Left ventricle myocardium inferior (tissue), 1 donor: ENCODE measurements around the gene HES7. TPM values are rescaled to one million over a fixed set of nuclear protein-coding genes. Genes with fewer than 3 reads are reported as not detected.

Experiments
- DNase-seq: peaks from one replicate; pipeline ENCODE4 v3.0.0-alpha.2; 2020
- H3K27ac ChIP-seq: fragments of 200-600 bp; replicated peaks from 2 replicates; pipeline ENCODE4 v1.8.0; 2021
- H3K27me3 ChIP-seq: fragments of 200-600 bp; 2 replicates; pipeline ENCODE4 v1.8.0; 2021; ENCODE audit warnings: low read depth
- H3K36me3 ChIP-seq: fragments of 200-600 bp; 2 replicates; pipeline ENCODE4 v1.8.0; 2021
- H3K4me1 ChIP-seq: fragments of 200-600 bp; 2 replicates; pipeline ENCODE4 v1.8.0; 2021
- H3K4me3 ChIP-seq: fragments of 200-600 bp; 2 replicates; pipeline ENCODE4 v1.8.0; 2021; ENCODE audit warnings: mild to moderate bottlenecking, moderate library complexity
- H3K9me3 ChIP-seq: fragments of 200-600 bp; replicated peaks from 2 replicates; pipeline ENCODE4 v1.8.0; 2021
- intact Hi-C: fragments of 100-400 bp; cut with micrococcal nuclease; formaldehyde crosslinking; loops from one replicate; pipeline ENCODE4 v1.11.0; 2022
- total RNA-seq: library from RNA; stranded (reverse); fragmentation: NEBNext Ultra II Directional; extraction: Animal tissue kit (Norgen Biotek cat#: 25700); gene quantifications from one replicate; pipeline ENCODE4 v1.2.1, GENCODE V29; 2021
- TF ChIP-seq, protein P1 (sequence below): fragments of 200-600 bp; IDR thresholded peaks from 2 replicates; pipeline ENCODE4 v1.8.0; 2021; ENCODE audit warnings: antibody characterized with exemption, mild to moderate bottlenecking, borderline replicate concordance
- donor health status: DM: no; HTN: yes; CAD: no; lungs with severe emphysema.

Gene HES7
- total RNA-seq, 1 donor from 2014 or later, result not detected

DNA sequence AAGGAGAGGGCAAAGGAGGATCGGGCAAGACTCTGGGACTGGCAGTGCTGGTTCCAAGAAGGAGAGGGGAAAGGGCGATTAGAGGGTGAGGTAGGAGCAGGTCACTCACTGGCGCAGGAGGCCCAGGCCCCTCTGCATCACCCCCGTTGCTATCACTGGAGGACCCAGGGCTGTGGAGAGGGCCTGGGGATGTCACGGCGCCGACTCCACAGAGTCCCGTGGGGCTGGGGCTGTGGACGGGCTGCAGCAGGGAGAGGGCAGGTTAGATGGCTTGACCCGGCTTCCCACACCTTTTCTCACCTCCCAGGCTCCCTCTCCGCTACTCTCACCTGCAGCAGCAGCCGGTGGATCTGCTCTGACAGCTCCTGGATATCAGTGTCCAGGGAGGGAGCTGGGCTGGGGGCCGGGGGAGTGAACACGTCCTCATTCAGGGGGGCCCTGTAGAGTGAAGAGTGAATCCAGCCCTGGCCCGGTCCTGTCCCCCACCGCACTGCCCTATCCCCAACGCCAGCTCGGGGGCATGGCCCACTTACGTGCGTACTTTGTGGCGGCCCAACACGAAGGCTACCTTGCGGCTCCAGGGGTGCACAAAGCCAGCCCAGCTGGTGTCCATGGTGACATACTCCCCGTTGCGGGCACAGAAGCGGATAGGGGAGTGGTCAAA is 23.4 kb upstream of the HES7 start:
- Histone ChIP-seq H3K27me3 (no peaks in the 10 kb centered on the region), H3K4me1 (peaks cover 82% of the 10 kb centered on the region), H3K9me3 (no peaks in the 10 kb centered on the region), H3K4me3 (no peak overlapping the region), H3K36me3 (peaks cover 86% of the 10 kb centered on the region), H3K27ac (peak overlapping the region; percentile 99)
- intact Hi-C loops, result no loop called here
- no peak for DNase-seq
- TF ChIP-seq, protein P1, sequence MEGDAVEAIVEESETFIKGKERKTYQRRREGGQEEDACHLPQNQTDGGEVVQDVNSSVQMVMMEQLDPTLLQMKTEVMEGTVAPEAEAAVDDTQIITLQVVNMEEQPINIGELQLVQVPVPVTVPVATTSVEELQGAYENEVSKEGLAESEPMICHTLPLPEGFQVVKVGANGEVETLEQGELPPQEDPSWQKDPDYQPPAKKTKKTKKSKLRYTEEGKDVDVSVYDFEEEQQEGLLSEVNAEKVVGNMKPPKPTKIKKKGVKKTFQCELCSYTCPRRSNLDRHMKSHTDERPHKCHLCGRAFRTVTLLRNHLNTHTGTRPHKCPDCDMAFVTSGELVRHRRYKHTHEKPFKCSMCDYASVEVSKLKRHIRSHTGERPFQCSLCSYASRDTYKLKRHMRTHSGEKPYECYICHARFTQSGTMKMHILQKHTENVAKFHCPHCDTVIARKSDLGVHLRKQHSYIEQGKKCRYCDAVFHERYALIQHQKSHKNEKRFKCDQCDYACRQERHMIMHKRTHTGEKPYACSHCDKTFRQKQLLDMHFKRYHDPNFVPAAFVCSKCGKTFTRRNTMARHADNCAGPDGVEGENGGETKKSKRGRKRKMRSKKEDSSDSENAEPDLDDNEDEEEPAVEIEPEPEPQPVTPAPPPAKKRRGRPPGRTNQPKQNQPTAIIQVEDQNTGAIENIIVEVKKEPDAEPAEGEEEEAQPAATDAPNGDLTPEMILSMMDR, result no peak

DNA sequence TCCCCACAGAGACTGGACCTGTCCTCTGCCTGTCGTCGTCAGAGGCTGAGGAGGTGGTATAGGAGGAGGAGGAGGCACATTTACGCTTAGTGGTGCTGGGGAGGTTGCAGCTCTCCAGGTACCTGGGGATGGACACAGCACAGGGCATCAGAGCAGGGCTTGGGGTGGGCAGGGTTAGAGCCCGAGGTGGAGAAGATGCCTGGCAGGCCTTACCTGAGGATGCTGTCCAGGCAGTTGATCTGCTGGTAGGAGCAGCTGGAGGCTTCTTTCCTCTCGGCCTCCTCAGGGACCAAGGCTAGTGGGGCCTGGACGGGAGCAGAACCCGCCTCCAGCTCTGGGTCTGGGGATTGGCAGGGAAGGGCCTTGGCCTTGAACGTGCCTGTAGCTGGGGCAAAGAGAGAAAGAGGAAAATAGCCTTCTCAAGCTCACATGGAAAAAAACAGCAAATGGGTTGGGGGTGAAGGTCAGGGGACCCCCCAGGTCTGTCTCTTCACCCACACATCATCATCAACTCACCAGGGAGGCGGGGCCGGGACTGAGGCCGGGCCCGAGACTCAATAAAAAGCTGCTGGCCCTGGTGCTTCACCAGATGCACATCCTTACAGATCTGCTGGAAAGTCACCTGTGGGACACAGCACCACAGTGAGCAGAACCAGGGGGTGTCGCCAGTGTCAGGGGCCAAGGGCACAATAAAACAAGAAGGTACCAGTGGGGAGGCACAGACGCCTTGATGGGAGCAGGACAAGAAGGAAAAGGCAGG is 22.7 kb upstream of the HES7 start:
- no peak overlapping the region for H3K4me3 ChIP-seq
- peak overlapping the region; percentile 99 for H3K27ac ChIP-seq
- intact Hi-C loops, result no loop called here
- H3K4me1 ChIP-seq, result peaks cover 89% of the 10 kb centered on the region
- TF ChIP-seq, protein P1, result no peak
- H3K27me3 ChIP-seq, result no peaks in the 10 kb centered on the region
- H3K9me3 ChIP-seq, result no peaks in the 10 kb centered on the region
- peaks cover 94% of the 10 kb centered on the region for H3K36me3 ChIP-seq
- no peak for DNase-seq

DNA sequence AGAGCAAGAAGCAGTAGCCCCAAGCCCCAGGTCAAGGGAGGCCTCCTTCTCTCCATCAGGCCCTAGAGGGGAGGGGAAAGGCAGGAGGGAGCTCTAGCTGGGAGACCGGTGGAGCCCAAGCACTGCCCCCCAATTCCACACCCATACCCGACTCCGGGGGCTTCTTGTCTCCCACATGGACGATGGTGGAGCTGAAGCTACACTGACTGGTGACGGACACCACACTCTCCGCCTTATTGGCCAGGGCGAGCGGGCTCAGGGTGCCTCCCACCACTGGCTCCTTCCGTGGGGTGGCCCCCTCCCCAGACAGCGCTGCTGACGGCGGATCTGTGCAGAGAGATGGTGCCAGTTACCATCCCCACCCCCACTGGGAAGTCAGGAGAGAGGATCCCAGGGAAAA is 21.9 kb upstream of the HES7 start:
- intact Hi-C loops, result no loop called here
- H3K27ac ChIP-seq, result peak overlapping the region; percentile 99
- DNase-seq, result no peak
- no peak overlapping the region for H3K4me3 ChIP-seq
- TF ChIP-seq, protein P1, result no peak
- no peaks in the 10 kb centered on the region for H3K9me3 ChIP-seq
- H3K27me3 ChIP-seq, result no peaks in the 10 kb centered on the region
- peaks cover 94% of the 10 kb centered on the region for H3K4me1 ChIP-seq
- peaks cover 100% of the 10 kb centered on the region for H3K36me3 ChIP-seq

DNA sequence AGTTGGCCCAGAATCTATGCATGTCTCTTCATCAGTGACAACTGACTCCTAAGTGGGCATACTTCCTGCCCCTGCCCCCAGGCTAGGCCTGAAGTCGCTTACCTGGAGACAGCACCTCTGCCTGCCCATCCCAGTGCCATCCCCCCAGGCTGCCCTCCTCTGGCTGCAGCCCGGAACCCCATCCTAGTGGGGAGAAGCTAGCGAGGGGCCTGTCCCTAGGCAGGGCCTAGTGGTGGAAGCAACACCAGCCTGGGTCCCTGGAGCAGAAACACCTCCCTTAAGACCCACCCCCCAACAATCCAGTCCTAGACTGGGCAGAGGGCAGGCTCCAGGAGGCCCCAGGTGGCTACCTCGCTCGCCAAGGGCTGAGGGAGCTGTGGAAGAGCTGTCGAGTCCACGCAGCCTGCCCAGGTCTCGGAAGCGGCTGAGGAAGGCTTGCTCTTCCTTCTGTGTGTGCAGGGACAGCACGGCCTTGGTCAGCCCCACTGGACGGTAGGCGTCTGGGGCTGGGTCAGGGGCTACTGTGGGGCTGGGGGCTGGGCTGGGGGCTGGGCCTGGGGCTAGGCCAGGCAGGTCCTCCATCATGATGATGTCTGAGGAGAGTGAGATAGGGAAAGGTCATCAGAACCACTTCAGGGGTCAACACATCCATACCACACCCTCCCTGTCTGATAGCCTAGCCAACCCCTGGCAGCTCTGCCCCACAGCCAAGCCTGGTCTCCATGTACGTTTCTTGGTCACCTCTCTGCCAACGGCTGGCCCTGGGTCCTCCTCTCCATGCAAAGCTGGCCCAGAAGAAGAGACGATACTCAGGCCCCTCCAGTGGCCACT is 20.7 kb upstream of the HES7 start:
- Histone ChIP-seq H3K4me1 (peaks cover 94% of the 10 kb centered on the region), H3K27me3 (no peaks in the 10 kb centered on the region), H3K36me3 (peaks cover 100% of the 10 kb centered on the region), H3K4me3 (no peak overlapping the region), H3K9me3 (no peaks in the 10 kb centered on the region), H3K27ac (peak overlapping the region; percentile 99)
- intact Hi-C loops, result no loop called here
- TF ChIP-seq, protein P1, result no peak
- no peak for DNase-seq

DNA sequence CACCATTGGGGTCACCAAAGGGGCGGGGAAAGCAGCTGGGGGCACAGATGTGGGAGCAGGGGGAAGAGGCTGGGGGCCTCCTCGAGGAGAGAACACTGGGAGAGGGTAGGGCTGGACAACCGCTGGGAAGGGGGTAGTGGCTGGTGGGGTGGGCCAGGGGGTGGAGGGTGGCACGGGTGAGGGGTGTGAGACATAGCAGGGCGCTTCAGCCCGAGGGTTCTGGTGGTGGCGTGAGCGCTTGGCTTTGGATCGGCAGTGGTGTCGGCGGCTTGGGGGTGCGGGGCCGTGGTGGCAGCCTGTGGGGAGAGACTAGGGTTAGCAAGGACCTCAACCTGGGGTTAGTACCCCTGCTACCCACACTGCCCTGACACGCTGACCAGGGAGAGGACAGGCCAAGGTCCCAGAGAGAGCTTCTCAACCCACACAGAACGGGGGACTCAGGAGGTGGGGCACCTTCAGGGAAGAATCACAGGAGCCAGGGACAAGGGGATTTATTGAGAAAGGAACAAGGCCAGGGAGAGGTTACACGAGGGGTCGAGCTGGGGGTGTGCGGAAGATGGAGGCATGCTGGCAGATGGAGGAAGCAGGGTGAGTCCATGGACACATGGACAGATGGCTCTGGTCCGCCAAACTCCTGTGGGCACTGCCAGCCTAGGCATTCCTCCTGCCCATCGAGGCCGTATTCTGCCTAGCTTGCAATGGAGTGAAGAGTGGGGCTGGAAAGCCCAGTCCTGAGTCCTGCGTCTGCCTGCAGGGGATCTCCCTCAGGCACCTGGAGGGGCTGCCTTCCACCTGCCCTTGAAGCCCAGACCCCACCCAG is 19.9 kb upstream of the HES7 start:
- no peaks in the 10 kb centered on the region for H3K27me3 ChIP-seq
- no peak for DNase-seq
- no peaks in the 10 kb centered on the region for H3K9me3 ChIP-seq
- intact Hi-C loops, result no loop called here
- H3K27ac ChIP-seq, result peak overlapping the region; percentile 52
- peaks cover 93% of the 10 kb centered on the region for H3K4me1 ChIP-seq
- TF ChIP-seq, protein P1, result no peak
- no peak overlapping the region for H3K4me3 ChIP-seq
- peaks cover 97% of the 10 kb centered on the region for H3K36me3 ChIP-seq
